HUES48 (cell line): ENCODE measurements around the gene SPINK2.

ENCODE experiments used
- H3K27ac ChIP-seq: one replicate; pipeline ENCODE4 v1.7.0; 2013; ENCODE audit warnings: low read depth, low read length, inconsistent platforms
- H3K27me3 ChIP-seq: 2 replicates; pipeline ENCODE4 v1.6.1; 2013; ENCODE audit warnings: mild to moderate bottlenecking, low read length; ENCODE audit not compliant: control insufficient read depth, insufficient read depth
- H3K36me3 ChIP-seq: 2 replicates; pipeline ENCODE4 v1.6.1; 2013; ENCODE audit warnings: low read length; ENCODE audit not compliant: control insufficient read depth, insufficient read depth
- H3K4me1 ChIP-seq: 2 replicates; pipeline ENCODE4 v1.6.1; 2013; ENCODE audit warnings: mild to moderate bottlenecking, low read length; ENCODE audit not compliant: control insufficient read depth, insufficient read depth
- H3K4me3 ChIP-seq: 2 replicates; pipeline ENCODE4 v1.5.1; 2013; ENCODE audit warnings: mild to moderate bottlenecking, low read depth, low read length
- H3K9ac ChIP-seq: 2 replicates; pipeline ENCODE4 v1.6.1; 2013; ENCODE audit warnings: mild to moderate bottlenecking, low read depth, low read length, moderate library complexity
- H3K9me3 ChIP-seq: 2 replicates; pipeline ENCODE4 v1.6.1; 2013; ENCODE audit warnings: low read length; ENCODE audit not compliant: control insufficient read depth, insufficient read depth

The SPINK2 gene

DNA sequence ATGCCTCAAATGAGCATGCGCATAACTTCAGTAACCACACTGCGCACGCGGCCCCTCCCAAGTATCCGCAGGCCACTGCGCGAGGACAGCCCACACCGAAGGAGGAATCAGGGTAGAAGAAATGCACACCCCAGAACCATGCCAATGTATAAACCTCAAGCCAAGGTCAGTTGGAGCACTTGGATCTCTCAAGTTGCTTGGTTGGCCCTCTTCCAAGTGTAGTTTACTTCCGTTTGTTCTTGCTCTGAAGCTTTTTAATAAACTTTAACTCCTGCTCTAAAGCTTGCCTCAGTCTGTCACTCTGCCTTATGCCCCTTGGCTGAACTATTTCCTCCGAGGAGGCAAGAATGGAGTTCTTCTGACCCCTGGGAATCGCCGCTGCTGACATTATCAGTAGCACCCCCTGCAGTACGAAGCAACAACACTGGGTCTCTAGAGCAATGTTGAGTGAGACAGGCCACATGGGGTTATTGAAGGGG, 22.0 kb upstream of the SPINK2 start:
- Histone ChIP-seq H3K9me3 (no peaks in the 10 kb centered on the region), H3K27ac (no peak overlapping the region), H3K4me1 (peaks cover 17% of the 10 kb centered on the region), H3K36me3 (no peaks in the 10 kb centered on the region), H3K4me3 (no peak overlapping the region), H3K27me3 (peaks cover 71% of the 10 kb centered on the region), H3K9ac (no peak overlapping the region)

- Histone ChIP-seq H3K4me3 (no peak overlapping the region), H3K9ac (no peak overlapping the region), H3K4me1 (peaks cover 17% of the 10 kb centered on the region), H3K36me3 (no peaks in the 10 kb centered on the region), H3K27ac (no peak overlapping the region), H3K27me3 (peaks cover 43% of the 10 kb centered on the region), H3K9me3 (no peaks in the 10 kb centered on the region)
Observed at GRCh38 chr4:56840559-56840958, 19.1 kb upstream of the SPINK2 start.

DNA sequence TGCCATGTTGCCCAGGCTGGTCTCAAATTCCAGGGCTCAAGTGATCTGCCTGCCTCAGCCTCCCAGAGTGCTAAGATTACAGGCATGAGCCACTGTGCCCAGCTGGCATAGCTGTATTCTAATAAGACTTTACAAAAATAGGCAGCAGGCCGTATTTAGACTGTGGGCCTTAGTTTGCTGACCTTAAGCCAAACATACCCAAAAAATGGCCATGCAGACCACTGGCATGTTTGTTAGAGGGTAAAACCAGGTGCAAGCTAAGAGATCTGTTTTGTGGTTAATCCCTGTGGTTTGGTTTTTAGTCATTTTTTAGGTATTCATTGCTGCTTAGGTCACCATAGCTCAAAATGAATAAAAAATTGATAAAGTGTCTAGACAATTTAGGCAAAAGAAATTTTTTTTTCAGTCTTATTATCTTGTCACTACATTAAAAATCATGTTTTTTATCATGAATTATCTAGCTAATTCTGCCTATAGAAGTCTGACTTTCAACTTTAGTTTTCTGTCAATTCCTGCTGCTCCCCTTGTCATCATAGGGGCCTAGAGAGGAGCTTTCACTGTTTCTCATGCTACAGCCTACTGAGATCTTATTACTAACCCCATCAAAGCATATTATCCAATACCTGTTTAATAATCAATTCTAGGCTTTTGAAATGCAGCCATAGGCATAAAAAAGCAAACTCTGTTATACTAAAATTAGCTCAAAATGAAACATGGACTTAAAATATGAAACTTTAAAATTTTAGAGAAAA, 7.5 kb upstream of the SPINK2 start:
- H3K27me3 ChIP-seq: no peaks in the 10 kb centered on the region
- no peaks in the 10 kb centered on the region for H3K4me1 ChIP-seq
- no peaks in the 10 kb centered on the region for H3K36me3 ChIP-seq
- no peak overlapping the region for H3K27ac ChIP-seq
- no peak overlapping the region for H3K9ac ChIP-seq
- no peaks in the 10 kb centered on the region; the same call in 1 of the 2 replicates for H3K9me3 ChIP-seq
- no peak overlapping the region for H3K4me3 ChIP-seq

- Histone ChIP-seq H3K9ac (no peak overlapping the region), H3K36me3 (no peaks in the 10 kb centered on the region), H3K27ac (no peak overlapping the region), H3K27me3 (peaks cover 22% of the 10 kb centered on the region), H3K4me1 (peaks cover 5% of the 10 kb centered on the region; the same call in 1 of the 2 replicates), H3K4me3 (no peak overlapping the region), H3K9me3 (no peaks in the 10 kb centered on the region; the same call in 1 of the 2 replicates)
Observed at GRCh38 chr4:56823933-56824600, 2.6 kb upstream of the SPINK2 start.

- Histone ChIP-seq H3K27ac (no peak overlapping the region), H3K27me3 (peaks cover 23% of the 10 kb centered on the region), H3K36me3 (no peaks in the 10 kb centered on the region), H3K9me3 (no peaks in the 10 kb centered on the region), H3K9ac (no peak overlapping the region), H3K4me1 (peaks cover 5% of the 10 kb centered on the region; the same call in 1 of the 2 replicates), H3K4me3 (no peak overlapping the region)
Observed at GRCh38 chr4:56818797-56819196, 2.7 kb downstream of the SPINK2 start.

GRCh38 chr4:56817840-56818491, 3.5 kb downstream of the SPINK2 start:
- Histone ChIP-seq H3K4me1 (peaks cover 5% of the 10 kb centered on the region; the same call in 1 of the 2 replicates), H3K27me3 (peaks cover 23% of the 10 kb centered on the region), H3K9ac (no peak overlapping the region), H3K9me3 (no peaks in the 10 kb centered on the region), H3K4me3 (no peak overlapping the region), H3K36me3 (no peaks in the 10 kb centered on the region), H3K27ac (no peak overlapping the region)

- no peak overlapping the region for H3K27ac ChIP-seq
- no peaks in the 10 kb centered on the region for H3K9me3 ChIP-seq
- H3K9ac ChIP-seq: no peak overlapping the region
- no peaks in the 10 kb centered on the region for H3K4me1 ChIP-seq
- no peaks in the 10 kb centered on the region for H3K36me3 ChIP-seq
- H3K27me3 ChIP-seq: no peaks in the 10 kb centered on the region
- H3K4me3 ChIP-seq: no peak overlapping the region
Observed at GRCh38 chr4:56806666-56807065, 14.8 kb downstream of the SPINK2 start.

DNA sequence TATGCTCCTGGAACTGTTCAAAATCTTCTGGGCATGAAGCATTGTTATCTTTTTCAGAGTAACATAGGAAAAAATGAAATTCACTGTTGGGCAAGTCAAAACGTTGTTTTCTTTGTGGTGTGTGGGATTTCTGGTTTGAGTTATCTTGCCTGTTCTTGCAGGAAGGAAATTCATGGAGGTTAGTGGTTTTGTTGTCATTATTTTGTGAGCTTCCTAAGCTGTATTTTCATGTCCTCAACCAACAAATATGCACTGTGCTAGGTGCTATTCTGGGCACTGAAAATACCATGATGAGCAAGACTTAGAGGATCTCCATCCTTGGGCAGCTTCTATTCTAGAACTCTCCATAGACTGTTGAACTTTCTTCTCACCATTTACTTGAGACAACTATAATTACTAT, 16.9 kb downstream of the SPINK2 start:
- H3K4me1 ChIP-seq: no peaks in the 10 kb centered on the region
- H3K4me3 ChIP-seq: no peak overlapping the region
- no peak overlapping the region for H3K27ac ChIP-seq
- H3K9me3 ChIP-seq: no peaks in the 10 kb centered on the region
- no peak overlapping the region for H3K9ac ChIP-seq
- peaks cover 5% of the 10 kb centered on the region; the same call in 1 of the 2 replicates for H3K27me3 ChIP-seq
- H3K36me3 ChIP-seq: no peaks in the 10 kb centered on the region

DNA sequence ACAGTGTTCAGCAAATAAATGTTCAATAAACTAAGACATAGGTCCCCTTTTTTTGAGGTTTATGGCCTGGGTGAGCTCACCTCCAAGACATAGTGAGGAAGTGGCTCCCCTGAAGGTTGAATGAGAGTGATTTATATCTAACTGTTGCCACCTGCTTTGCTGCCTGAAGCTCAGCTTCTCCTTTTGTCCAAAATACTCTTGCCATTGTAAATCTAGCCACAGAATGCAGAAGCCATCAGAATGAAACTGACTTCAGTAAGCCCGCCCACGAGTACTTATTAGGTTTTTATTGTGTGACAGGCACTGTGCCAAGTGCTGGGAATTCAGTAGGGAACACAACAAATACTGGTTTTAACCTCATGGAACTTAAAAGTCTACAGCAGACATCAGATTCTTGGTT, 18.0 kb downstream of the SPINK2 start:
- no peaks in the 10 kb centered on the region for H3K36me3 ChIP-seq
- H3K9me3 ChIP-seq: no peaks in the 10 kb centered on the region
- no peak overlapping the region for H3K27ac ChIP-seq
- no peak overlapping the region for H3K9ac ChIP-seq
- H3K4me3 ChIP-seq: no peak overlapping the region
- H3K4me1 ChIP-seq: no peaks in the 10 kb centered on the region
- peaks cover 10% of the 10 kb centered on the region for H3K27me3 ChIP-seq

GRCh38 chr4:56799824-56800756, 21.4 kb downstream of the SPINK2 start:
- Histone ChIP-seq H3K27me3 (peaks cover 10% of the 10 kb centered on the region), H3K4me3 (peak overlapping the region; percentile 59), H3K4me1 (no peaks in the 10 kb centered on the region), H3K27ac (no peak overlapping the region), H3K9ac (no peak overlapping the region), H3K9me3 (no peaks in the 10 kb centered on the region), H3K36me3 (no peaks in the 10 kb centered on the region)
